HG03457 (cell line): ENCODE measurements around the gene TMEM50B.
"Not testable (repeated sequence)": the region's sequence is repeated elsewhere in the genome, so short reads cannot be mapped to it uniquely, and the experiment has no call there.

Source experiments
- ATAC-seq: cut with Tn5 transposase; IDR thresholded peaks from one replicate; pipeline ENCODE4 v1.9.1; 2021; ENCODE audit warnings: moderate number of reproducible peaks; ENCODE audit not compliant: unreplicated experiment

Gene TMEM50B

GRCh38 chr21:33478935-33479678 lies 667 bp downstream of the TMEM50B start:
- peak; percentile 15 for ATAC-seq

- ATAC-seq = no peak
Measured at GRCh38 chr21:33478182-33478581, 1.6 kb downstream of the TMEM50B start.

- no peak for ATAC-seq
Measured at GRCh38 chr21:33477066-33477465, 2.7 kb downstream of the TMEM50B start.

- ATAC-seq = no peak
Measured at GRCh38 chr21:33473344-33473743, 6.4 kb downstream of the TMEM50B start.

DNA sequence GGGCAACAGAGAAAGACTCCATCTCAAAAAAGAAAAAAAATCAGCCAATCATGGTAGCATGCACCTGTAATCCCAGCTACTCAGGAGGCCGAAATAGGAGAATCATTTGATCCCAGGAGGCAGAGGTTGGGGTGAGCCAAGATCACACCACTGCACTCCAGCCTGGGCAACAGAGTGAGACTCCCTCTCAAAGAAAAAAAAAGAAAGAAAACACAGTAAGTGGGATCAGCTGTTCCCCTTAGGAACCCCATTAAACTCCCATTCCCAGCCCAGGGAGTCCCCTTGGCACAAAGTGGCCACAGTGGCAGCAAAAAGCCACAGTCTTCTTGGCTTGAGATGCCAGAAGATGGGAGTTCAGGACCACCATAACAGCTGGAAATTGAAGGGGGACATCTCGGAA lies 9.1 kb downstream of the TMEM50B start:
- ATAC-seq = no peak

GRCh38 chr21:33469183-33469582 lies 10.6 kb downstream of the TMEM50B start:
- ATAC-seq = not testable (repeated sequence)

DNA sequence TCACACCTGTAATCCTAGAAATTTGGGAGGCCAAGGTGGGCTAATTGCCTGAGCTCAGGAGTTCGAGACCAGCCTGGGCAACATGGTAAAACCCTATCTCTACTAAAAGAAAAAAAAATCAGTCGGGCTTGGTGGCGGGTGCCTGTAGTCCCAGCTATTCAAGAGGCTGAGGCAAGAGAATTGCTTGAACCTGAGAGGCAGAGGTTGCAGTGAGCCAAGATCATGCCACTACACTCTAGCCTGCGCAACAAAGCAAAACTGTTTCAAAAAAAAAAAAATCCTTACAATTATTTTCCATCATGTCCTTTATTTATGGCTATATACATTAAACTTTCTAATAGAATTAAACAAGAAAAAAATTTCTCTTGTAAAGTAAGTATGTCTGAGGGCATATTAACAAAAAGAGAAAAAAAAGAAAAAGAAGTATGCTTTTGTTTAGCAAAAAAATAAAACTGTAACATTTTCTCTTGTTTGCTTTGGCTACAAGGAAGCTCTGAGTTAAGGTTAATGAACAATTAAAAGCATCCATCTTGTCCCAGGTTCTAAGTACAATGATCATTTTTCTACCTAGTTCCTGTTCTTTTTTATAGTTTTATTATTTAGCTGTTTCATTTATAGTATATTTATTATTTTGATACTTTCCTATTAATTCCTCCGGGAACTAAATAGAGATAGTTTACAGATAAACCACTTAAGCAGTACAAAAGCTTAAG lies 18.1 kb downstream of the TMEM50B start:
- ATAC-seq = no peak

DNA sequence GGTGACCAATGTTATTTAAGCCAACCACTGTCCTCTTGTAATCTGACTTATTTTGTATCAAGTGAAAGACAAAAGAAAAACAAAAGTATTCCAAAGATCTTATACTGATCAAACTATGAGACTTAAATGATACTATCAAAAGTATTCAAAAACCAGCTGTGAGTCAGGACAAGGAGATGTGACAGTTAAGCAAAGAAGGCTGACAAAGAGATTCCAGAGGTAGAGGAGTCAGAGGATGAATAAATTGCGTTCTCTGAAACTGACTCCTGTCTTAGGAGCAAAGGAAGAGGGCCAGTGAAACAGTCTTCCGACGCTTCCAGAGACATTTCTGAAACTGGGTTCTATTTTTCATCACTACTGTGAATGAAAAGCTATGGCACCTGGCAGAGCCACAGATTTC lies 20.9 kb downstream of the TMEM50B start:
- no peak for ATAC-seq

DNA sequence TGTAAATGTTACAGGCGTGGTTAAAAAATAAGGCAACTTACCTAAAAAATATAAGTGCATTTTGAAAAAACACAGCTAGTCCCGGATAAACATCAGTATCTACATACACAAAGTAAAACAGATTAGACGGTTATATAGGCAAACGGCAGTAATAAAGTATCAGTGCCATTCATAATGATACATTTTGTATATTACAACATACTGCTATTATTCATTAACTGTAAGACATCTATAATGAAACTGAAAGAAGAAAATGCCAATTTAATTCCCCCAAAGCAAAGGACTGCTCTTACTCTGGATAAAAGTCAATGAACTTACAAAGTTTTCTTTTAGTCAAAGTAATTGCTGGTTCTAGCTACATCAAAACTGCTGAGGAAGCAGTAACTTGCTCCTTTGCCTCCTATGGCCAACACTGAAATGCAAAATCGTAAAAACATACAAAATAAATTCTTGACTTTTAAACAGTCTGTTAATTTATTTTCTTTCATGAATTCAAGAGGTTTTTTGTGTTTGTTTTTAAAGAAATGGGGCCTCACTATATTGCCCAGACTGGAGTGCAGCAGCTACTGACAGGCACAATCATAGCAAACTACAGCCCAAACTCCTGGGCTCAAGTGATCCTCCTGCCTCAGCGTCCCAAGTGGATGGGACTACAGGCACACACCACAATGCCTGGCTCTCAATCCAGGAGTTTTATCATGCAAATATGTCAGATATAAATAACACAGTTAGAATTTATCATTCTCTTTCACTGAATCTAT lies 23.9 kb downstream of the TMEM50B start:
- ATAC-seq = no peak

DNA sequence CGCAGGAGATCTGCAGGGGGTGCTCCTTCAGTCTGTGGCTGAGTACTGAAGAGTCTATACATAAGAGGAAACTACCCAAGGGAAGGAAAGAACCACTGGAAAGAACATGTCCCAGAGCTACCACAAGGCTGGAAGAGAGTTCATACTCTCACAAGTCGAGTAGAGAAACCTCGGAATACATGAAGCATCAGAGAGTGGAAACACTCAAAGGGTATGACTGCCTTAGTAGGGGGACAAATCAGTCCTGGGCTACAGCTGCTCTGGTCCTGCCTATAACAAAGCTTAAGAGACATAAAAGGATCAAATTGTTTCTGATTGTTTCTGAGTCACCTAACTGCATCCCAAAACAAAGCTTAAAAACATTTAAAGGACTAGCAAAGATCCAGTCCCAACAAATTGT lies 27.4 kb downstream of the TMEM50B start:
- ATAC-seq = no peak

DNA sequence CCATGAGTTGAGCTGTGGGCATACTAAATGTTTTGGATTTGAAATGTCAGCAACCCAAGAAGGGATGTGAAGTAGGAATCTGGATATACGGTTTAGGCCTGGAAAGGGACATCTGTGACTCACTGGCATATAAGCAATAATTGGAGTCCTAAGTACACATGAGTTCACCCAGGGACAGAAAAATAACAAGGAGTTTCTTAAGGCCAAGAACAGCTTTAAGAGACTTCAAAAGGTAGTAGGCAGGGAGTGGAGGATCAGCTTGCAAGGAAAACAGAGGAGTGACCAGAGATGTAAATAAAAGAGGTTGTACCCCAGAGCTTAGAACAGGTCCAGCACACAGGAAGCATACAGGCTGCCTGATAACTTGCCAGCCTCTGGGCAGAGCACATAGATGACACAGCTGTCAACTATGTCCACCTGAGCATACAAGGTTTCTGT lies 28.1 kb downstream of the TMEM50B start:
- no peak for ATAC-seq

DNA sequence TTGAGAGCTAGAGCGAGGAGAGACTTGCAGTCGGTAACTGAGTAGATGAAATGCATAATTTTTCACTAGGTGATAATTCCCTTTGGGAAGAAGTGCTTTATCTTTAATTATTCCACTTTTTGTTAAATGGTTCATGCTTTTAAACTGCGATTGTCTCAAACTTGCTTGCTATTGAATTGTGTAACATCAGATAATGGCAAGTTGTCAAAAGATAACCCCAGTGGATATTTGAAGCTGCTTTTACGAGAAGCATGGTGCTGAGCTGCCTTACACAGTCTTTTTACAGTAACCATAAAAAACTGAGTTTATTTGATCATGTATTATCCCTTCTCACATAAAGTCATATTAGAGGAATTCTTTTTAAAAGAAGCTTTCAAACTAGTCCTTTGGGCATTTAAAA lies 30.2 kb downstream of the TMEM50B start:
- ATAC-seq = no peak

GRCh38 chr21:33446620-33447019 lies 33.2 kb downstream of the TMEM50B start:
- ATAC-seq = not testable (repeated sequence)

DNA sequence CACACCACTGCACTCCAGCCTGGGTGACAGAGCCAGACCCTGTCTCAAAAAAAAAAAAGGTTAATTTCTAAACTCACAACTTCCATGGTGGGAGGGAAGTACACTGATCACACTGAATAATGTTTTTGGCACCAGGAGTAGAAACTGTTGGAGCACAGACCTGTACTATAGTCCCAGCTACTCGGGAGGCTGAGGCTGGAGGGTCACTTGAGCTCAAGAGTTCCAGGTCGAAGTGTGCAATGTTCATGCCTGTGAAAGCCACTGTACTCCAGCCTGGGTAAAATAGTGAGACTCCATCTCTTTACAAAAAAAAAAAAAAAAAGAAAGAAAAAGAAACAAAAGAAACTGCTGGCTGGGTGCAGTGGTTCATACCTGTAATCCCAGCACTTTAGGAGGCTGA lies 35.3 kb downstream of the TMEM50B start:
- no peak for ATAC-seq

GRCh38 chr21:33443194-33443593 lies 36.6 kb downstream of the TMEM50B start:
- no peak for ATAC-seq

DNA sequence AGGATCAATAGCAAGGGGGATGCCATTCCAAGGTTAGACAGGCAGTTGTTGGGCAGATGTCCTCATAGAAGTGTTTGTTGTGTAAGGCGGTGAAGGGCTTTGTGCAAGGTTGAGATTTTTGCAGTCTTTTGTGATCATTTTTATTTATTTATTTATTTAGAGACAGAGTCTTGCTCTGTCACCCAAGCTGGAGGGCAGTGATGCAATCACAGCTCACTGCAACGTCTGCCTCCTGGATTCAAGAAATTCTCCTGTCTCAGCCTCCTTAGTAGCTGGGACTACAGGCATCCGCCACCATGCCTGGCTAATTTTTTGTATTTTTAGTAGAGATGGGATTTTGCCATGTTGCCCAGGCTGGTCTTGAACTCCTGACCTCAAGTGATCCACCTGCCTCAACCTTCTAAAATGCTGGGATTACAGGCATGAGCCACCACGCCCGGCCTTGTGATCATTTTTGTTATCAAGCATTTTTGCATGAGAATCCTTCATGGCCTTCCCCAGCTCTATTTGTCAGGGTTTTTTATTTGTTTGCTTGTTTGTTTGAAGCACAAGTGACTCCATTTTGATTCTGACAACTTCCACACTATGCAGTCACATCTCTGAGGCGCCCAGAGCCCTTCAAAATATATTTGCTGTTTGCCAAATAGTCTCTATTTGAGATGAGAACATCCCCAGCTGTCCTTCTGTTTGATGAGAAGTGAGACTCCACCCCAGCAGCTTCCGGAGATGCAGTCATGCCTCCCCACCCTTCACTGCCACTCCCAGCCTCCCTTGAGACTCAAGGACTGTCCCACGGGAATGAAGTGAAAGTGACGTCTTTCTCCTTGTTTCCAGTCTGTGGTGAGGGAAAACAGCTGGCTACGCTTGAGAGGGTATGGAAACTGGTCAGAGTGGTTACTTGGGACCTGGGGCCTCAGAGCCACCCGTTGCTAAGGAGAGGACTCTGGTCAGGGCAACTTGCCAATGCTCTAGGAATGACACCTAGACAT lies 38.0 kb downstream of the TMEM50B start:
- ATAC-seq = peak; percentile 51

DNA sequence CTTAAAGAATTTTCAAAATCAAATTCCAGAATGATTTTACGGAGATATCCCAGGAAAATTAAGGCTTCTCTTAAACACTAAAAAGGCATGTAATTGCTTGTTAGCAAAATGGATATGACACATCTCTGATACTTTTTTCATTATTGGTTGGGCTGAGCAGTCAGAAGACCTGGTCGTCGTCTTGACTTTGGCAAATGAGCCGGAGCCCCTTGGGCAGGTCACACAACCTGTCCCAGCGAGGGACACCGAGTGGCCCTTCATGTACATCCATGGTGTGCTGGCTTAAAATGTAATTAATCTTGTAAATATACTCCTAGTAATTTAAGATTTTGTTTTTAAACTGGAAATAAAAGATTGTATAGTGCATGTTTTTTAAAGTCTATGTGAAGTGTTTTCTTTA lies 42.6 kb downstream of the TMEM50B start:
- ATAC-seq = no peak

- ATAC-seq = peak; percentile 80
Measured at GRCh38 chr21:33434770-33435360, 44.9 kb downstream of the TMEM50B start.

GRCh38 chr21:33433425-33434114 lies 46.2 kb downstream of the TMEM50B start:
- no peak for ATAC-seq

DNA sequence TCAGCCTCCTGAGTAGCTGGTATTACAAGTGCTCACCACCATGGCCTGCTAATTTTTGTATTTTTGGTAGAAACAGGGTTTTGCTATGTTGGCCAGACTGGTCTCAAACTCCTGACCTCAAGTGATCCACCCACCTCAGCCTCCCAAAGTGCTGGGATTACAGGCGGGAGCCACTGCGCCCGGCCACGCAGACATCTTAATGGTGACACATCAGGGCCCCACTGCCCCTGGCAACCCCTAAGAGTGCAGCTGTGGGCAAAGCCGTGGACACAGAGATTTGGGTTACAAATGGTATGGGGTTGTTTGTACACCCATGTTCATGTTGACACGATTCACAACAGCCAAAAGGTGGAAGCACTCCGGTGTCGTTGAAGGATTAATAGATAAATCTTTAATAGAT lies 46.8 kb downstream of the TMEM50B start:
- no peak for ATAC-seq
